GM21723 (cell line): ENCODE results near the gene EIF4B.

Experiments used
- ATAC-seq: cut with Tn5 transposase; IDR thresholded peaks from one replicate; pipeline ENCODE4 v1.9.1; 2021; ENCODE audit warnings: mild to moderate bottlenecking, moderate library complexity; ENCODE audit not compliant: unreplicated experiment

Gene EIF4B

DNA sequence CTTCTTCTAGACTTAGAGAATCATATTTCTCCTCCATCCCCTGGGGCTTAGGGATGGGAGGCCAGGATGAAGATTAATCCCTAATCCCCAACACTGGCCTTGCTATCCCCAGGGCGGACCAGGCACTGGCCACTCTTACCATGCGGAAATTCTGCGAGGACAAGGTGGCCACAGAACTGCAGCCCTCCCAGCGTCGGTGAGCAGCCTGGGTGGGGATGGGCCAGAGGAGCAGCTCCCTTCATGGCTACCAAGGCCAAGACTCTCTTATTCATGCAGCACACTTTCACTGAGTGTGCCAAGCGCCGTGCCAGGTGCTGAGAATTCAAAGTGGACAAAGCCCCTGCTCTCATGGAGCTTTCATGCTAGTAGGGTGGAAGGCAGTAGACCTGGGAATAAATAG is 50.6 kb downstream of the EIF4B start:
- no peak for ATAC-seq

DNA sequence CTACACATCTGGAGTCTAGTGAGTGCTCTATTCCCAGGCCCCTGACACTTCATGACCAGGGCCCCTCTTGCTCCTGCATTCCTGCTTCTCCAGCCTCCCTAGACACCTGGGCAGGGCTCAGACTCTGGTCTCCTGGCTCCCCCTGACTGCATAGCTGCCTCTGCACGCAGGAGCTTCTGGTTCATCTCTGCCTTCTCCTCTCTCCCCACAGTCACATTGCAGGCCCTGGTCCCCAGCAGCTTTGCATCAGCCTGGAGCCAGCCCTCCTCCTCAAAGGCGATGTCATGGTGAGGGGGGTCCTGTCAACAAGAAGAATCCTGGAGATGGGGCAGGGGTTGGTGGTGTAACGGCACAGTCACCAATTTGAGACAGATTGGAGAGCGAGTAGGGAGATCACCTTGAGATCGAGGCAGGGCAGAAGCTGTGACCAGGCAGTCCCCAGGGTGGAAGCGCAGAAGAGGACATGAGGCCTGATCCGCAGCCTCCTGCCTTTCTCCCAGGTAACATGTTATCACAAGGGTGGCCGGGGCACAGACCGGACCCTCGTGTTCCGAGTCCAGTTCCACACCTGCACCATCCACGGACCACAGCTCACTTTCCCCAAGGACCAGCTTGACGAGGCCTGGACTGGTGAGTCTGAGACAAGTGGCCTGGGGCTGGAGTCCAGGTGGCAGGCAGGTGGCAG is 51.7 kb downstream of the EIF4B start:
- no peak for ATAC-seq

DNA sequence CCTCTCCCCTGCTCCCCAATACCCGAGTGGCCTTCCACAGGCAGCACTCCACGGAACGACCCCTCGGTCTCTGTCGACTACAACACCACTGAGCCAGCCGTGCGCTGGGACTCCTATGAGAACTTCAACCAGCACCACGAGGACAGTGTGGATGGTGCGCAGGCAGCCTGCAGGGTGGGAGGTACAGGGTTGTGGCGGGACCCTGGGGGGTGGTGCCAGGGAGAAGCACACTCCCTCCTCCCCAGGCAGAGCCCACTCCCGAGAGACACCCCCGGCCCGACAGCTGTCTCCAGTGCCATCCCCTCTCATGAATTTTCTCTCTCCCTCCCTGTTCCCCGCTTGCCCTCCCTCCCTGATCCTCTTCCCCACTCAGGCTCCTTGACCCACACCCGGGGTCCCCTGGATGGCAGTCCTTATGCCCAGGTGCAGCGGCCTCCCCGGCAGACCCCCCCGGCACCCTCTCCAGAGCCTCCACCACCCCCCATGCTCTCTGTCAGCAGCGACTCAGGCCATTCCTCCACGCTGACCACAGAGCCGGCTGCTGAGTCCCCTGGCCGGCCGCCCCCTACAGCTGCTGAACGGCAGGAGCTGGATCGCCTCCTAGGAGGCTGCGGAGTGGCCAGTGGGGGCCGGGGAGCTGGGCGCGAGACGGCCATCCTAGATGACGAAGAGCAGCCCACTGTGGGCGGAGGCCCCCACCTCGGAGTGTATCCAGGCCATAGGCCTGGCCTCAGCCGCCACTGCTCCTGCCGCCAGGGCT is 52.6 kb downstream of the EIF4B start:
- no peak for ATAC-seq

DNA sequence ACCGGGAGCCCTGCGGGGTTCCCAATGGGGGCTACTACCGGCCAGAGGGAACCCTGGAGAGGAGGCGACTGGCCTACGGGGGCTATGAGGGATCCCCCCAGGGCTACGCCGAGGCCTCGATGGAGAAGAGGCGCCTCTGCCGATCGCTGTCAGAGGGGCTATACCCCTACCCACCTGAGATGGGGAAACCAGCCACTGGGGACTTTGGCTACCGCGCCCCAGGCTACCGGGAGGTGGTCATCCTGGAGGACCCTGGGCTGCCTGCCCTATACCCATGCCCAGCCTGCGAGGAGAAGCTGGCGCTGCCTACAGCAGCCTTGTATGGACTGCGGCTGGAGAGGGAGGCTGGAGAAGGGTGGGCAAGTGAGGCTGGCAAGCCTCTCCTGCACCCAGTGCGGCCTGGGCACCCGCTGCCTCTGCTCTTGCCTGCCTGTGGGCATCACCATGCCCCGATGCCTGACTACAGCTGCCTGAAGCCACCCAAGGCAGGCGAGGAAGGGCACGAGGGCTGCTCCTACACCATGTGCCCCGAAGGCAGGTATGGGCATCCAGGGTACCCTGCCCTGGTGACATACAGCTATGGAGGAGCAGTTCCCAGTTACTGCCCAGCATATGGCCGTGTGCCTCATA is 53.3 kb downstream of the EIF4B start:
- ATAC-seq: no peak

DNA sequence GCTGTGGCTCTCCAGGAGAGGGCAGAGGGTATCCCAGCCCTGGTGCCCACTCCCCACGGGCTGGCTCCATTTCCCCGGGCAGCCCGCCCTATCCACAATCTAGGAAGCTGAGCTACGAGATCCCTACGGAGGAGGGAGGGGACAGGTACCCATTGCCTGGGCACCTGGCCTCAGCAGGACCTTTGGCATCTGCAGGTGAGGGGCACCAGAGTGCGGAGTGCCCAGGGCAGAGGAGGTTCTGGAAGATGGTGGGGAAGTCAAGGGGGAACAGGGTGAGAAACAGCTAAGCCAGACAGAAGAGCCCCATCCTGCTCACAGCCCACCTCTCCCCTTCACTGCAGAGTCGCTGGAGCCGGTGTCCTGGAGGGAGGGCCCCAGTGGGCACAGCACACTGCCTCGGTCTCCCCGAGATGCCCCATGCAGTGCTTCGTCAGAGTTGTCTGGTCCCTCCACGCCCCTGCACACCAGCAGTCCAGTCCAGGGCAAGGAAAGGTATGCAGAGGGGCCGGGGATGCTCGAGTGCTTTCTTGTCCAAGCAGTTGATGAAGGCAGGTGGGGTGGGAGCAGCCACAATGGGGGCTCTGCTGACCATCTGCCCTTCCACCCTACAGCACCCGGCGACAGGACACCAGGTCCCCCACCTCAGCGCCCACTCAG is 53.9 kb downstream of the EIF4B start:
- no peak for ATAC-seq

DNA sequence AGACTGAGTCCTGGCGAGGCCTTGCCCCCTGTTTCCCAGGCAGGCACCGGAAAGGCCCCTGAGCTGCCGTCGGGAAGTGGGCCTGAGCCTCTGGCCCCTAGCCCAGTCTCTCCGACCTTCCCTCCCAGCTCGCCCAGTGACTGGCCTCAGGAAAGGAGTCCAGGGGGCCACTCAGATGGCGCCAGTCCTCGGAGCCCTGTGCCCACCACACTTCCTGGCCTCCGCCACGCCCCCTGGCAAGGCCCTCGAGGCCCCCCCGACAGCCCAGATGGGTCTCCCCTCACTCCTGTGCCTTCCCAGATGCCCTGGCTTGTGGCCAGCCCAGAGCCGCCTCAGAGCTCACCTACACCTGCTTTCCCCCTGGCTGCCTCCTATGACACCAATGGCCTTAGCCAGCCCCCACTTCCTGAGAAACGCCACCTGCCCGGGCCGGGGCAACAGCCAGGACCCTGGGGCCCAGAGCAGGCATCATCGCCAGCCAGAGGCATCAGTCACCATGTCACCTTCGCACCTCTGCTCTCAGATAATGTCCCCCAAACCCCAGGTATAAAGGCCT is 54.5 kb downstream of the EIF4B start:
- ATAC-seq: no peak

DNA sequence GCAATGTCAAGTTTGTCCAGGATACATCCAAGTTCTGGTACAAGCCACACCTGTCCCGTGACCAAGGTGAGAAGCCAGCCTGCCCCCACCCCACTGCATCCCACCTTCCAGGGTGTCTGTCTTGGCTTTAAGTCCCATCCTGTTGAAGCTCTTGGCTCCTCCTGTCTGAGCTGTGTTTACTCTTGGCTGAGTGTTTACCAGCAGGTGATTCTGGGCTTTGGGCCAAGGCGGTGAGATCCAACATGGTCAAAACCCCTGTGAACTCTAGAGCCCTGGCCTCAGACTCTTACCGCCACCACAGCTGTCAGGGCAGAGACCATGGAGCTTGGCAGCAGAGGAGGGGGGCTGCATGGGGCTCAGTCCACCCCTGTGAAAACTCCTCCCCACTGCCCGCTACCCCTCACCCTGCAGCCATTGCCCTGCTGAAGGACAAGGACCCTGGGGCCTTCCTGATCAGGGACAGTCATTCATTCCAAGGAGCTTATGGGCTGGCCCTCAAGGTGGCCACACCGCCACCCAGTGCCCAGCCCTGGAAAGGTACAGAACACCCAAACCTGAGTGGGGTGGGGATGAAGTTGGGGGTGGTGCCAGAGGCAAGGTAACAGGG is 55.3 kb downstream of the EIF4B start:
- no peak for ATAC-seq

DNA sequence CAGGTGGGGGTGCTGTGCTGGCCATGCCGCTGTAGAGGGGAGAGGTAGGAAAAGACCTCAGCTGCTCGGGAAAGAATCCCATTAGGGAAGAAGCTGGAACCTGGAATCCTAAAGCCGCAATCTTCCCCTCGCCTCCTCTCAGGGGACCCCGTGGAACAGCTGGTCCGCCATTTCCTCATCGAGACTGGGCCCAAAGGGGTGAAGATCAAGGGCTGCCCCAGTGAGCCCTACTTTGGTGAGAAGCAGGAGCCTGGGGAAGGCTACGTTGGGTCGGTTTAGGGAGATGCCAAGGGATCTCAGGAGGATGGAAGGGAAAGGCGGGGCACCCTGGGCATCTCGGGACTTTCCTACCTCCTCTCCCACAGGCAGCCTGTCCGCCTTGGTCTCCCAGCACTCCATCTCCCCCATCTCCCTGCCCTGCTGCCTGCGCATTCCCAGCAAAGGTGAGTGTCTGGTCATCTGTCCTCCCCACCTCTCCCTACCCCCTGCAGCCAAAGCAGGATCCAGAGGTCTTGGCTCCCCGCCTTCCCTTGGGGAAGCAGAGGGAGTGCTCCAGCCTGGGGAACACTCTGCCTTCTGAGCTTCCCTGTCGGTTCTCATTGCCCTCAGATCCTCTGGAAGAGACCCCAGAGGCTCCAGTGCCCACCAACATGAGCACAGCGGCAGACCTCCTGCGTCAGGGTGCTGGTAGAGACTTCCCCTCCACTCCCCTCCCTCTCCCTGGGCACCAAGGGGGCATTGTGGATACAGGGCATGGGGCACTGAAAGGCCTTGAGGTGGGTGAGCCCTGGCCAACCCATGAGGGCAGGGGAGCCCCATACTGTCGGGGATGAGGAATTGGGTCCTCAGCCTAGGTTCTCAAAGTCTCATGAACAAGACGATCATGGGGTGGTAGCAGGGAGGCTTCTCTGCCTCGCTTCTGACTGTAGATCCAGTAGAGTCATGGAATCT is 56.0 kb downstream of the EIF4B start:
- no peak for ATAC-seq

DNA sequence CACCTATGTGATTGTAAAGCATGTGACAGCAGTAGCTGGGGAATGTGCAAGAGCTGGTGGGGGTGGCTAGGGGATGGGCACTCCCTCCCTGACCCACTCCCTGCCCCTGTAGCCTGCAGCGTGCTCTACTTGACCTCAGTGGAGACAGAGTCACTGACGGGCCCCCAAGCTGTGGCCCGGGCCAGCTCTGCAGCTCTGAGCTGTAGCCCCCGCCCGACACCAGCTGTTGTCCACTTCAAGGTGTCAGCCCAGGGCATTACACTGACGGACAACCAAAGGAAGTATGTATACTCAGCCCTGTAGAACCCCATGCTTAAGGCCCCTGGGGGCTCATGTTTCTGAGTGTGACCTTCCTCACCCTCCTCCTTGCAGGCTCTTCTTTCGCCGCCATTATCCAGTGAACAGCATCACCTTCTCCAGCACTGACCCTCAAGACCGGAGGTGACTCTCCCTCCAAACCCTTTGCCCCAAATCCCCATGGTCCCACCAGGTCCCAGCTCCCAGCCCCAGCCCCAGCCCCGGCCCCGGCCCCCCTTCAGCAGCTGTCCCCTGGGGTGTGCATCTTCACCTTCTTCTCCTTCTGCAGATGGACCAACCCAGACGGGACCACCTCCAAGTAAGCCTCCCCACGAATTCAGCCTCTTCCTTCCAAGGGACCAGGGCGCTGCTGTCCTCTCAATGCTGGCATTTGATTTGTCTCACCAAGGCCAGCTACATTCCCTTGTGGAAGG is 56.9 kb downstream of the EIF4B start:
- no peak for ATAC-seq

DNA sequence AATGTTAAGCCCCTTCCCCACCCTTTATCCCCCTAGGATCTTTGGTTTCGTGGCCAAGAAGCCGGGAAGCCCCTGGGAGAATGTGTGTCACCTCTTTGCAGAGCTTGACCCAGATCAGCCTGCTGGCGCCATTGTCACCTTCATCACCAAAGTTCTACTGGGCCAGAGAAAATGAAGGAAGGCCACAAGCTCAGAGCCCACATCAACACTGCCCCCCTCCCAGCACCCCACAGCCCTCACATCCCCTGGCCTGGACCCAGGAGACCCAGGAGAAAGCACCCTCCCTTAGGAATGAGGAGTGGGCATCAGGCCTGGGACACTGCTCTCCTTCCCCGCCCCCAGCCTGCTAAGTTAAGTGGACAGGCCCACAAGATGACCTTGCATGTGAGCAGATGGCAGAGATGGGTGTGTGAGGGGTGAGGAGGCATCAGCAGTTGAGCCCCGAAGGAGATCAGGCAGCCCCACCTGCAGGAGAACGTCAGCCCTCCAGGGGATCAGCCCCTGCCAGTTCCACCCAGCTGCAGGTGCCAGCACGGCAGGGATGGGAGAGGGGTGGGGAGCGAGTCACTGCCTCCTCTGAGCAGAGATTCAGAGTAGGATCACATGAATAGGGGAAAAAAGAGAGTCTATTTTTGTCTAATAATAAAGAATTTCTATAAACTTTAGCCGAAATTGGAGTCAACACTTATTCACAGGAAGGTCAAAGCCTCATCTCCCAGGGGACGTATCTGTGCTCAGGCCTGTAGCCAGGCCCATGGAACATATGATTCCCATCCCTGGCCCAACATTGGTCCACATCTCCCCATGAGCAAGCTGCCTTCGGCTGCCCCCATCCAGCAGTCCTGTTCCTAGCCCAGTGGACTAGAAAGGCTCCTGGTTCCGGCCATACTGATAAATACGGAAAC is 57.7 kb downstream of the EIF4B start:
- no peak for ATAC-seq

DNA sequence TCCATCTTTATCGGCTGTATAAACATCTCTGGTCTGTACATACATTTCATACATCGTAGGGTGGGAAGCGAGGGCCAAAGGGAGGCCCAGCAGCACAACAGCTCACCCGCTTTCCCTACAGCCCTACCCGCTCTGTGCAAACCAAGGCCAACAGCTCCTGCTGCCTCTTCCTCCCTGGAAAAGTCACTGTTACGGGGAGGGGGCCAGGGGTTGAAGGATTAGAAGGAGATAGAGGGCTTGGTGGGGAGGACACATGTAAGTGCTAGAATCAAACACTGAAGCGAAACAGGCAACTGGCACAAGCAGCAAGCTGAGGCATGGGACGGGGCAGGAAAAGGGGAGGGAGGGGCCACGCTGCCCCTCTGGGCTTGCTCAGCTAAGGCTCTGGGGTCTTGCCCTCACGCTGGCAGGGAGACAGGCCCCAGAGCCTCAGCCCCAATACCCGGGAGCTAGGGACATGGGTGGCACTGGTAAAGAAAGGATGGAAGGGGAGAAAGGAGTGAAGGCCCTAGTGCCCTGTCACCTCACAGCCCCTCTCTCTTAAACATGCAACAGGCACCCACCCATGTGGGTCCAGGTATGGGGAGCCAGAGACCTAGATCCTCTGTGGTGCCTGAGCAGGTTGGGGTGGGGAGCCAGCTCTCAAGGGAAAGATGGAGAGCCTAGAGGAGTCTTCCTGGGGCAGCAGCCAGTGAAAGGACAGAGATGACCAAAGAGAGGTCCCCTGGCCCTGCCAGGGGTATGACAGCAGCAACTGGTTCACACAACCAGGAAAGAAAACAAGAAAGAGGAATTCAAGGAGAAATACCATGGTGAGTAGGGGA is 58.6 kb downstream of the EIF4B start:
- ATAC-seq: no peak

DNA sequence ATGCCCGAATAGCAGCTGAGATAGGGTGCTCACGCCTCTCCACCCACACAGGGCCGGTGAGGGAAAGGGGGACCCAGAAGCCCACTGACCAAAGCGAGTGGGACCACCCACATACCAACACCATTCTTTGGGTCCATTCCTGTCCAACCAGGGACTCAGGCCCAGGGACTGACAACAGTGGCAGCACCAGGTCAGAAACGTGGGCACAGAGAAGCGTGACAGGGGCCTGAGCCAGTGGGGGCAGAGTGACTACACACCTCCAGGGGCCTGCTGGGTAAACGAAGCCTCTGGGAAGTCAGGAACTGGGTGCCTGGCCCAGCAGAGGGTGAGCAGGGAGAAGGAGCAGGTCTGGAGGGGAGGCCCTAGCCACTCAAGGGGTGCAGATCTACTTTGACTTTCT is 59.2 kb downstream of the EIF4B start:
- no peak for ATAC-seq

DNA sequence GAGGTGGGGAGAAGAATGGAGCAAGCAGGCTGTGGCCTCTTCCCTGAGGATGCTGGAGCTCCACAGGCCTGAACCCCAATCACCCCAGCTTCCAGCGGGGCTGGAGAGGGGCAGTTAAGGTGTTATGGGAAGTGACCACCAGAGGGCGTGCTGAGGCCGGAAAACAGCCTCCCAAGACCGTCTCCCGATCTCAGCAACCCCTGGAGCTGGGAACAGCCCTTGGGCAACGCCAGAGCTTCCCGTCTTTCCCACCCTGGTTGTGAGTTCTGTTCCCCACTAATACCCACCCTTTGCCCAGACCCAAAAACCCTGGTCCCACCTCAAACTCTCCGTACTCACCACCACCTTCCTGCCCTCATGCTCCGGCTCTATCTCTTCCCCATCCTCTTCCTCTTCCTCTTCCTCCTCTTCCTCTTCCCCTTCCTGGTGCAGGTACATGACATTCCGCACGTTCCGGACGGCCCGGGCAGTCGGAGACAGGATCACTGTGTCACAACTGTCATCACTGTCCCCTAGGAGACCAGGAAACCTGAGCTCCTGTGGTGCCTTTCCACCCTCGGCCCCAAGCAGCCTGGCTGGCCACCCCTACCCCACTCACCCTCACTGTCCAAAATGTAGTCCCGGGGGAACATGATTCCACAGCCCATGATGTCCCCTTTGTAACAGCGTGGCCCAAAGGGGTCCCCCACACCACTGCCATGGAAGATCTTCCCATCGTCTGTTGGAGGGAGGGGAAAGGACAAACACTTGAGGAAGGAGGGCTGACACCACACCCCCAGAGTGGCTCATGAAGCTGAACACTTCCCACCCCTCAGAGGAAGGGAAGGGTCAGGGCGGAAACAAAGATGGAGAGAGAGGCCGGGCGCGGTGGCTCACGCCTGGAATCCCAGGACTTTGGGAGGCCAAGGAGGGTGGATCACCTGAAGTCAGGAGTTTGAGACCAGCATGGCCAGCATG is 60.0 kb downstream of the EIF4B start:
- ATAC-seq: no peak

DNA sequence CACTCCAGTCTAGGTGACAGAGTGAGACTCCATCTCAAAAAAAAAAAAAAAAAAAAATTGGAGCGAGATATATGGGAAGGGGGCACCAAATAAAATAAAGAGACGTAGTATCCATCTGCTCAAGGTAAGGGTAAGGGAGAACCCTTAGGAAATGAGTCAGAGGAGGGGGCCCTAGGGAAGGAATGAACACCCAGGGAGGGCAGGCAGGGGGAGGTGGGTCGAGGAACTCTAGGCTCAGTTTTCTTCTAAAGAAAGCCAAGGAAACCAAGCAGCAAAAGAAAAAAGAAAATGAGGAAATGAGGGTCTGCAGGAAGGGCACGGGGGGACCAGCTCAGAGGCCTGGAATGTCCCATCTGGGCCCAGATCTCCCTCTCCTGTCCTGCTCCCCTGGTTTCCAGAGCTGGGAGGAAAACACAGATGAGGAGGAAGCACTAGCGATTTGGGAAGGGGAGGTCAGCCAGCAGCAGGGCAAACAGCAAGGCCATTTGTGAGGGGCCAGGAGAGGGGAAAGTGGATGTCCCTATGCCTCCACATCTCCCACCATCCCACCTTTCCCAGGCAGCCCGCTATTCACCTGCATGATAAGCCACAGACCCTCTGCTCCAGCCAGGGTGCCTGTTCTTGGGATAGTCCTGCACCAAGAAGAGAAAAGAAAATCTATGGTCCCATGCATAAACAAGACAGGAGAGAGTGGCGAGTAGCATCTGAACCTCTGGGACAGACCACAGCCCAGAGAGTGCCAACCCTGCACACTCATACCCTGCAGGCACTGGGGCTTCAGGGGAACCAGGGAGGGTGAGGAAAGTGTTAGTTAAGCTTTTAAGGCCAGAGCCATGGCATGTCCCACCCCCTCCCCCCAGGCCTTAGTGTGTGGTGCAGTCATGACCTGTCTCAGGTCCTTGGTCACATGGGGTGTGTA is 61.1 kb downstream of the EIF4B start:
- no peak for ATAC-seq
